Aorta (tissue), 5 donors: Measurements from ENCODE around the gene BACH2. TPM values are rescaled to one million over a fixed set of nuclear protein-coding genes. Genes with fewer than 3 reads are reported as not detected.
A peak's percentile ranks its signal among the peaks of the same experiment; 100 is the strongest.

Source experiments
- ATAC-seq: fragments of 200-7000 bp; cut with Tn5 transposase; one replicate; pipeline ENCODE4 v1.9.1; 2022; ENCODE audit warnings: moderate library complexity; ENCODE audit not compliant: low FRiP score
- DNase-seq, 2 donors: peaks; one replicate each; pipeline ENCODE4 v3.0.0-alpha.2; 2020
- H3K27ac ChIP-seq, 2 donors: one replicate each; pipeline ENCODE4 v1.5.1; 2013; ENCODE audit warnings: low read length in 2 of 2, mild to moderate bottlenecking in 2 of 2, moderate library complexity in 2 of 2, control low read depth in 1 of 2, inconsistent platforms in 1 of 2, low read depth in 1 of 2
- H3K27me3 ChIP-seq, 2 donors: one replicate each; pipeline ENCODE4 v1.6.1; 2013; ENCODE audit warnings: control low read depth in 1 of 2, low read length in 1 of 2, mild to moderate bottlenecking in 1 of 2, moderate library complexity in 1 of 2; ENCODE audit not compliant: insufficient read depth in 2 of 2, control insufficient read depth in 1 of 2
- H3K36me3 ChIP-seq, 2 donors: one replicate each; pipeline ENCODE4 v1.6.1; 2013; ENCODE audit warnings: control low read depth in 1 of 2, low read length in 1 of 2, mild to moderate bottlenecking in 1 of 2; ENCODE audit not compliant: insufficient read depth in 2 of 2, control insufficient read depth in 1 of 2
- H3K4me1 ChIP-seq, 2 donors: one replicate each; pipeline ENCODE4 v1.6.1; 2013; ENCODE audit warnings: low read length in 2 of 2, control low read depth in 1 of 2, mild to moderate bottlenecking in 1 of 2, moderate library complexity in 1 of 2; ENCODE audit not compliant: insufficient read depth in 2 of 2, control insufficient read depth in 1 of 2
- H3K4me3 ChIP-seq, 2 donors: one replicate each; pipeline ENCODE4 v1.5.1; 2013; ENCODE audit warnings: low read length in 2 of 2, control low read depth in 1 of 2, mild to moderate bottlenecking in 1 of 2
- H3K9me3 ChIP-seq: one replicate; pipeline ENCODE4 v1.6.1; 2013; ENCODE audit warnings: mild to moderate bottlenecking, low read length; ENCODE audit not compliant: control insufficient read depth
- WGBS, 2 donors: extraction: QIAGEN DNeasy Blood & Tissue Kit; methylation state at CpG; one replicate each; pipeline ENCODE4 v1.1.7; 2013; 5-methylcytosine and 5-hydroxymethylcytosine counted together
- intact Hi-C, 2 donors: fragments of 100-400 bp; cut with DNase I; formaldehyde crosslinking; loops; one replicate each; pipeline versions ENCODE4 v1.14.2 to v1.15.0; 2022
- polyA plus RNA-seq, 2 donors: library from polyadenylated mRNA; stranded (reverse); fragments of 200-250 nt; gene quantifications; one replicate each; pipeline ENCODE4 v1.2.3, GENCODE V29; 2013
- total RNA-seq, 2 donors: library from RNA; stranded (reverse); fragmentation: NEBNext Ultra II Directional; extraction: Animal tissue kit (Norgen Biotek cat#: 25700); gene quantifications; one replicate each; pipeline ENCODE4 v1.2.1, GENCODE V29; 2021
- donor health status: healthy with polysubstance abuse.
- donor health status: Bipolar disorder and iron deficiency.
- donor health status: DM: no; HTN: no; CAD: no.
- donor health status: DM: no; HTN: no; CAD: no.
- donor health status: DM: yes; HTN: yes; CAD: no.

Gene BACH2
- total and polyA plus RNA-seq, 4 donors, result 0.36 to 22.2 (median 6.1) TPM

DNA sequence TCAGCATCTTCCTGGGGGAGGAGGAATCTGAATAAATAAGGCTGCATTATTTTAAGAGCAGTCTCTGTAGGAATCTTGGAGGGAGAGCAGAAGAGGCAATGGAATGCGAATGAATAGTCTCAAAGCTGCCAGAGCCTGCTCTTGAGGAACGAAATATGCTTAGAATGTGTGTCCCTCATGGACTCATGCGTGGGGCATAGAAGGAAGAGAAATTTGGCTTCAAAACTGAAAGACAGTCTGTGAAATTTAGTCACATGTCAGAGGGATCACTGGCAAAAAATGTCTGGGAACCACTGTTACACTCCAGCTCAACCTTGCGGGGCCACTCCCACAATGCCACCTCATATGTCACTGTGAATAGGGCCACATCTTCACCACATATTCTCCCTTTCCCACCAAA is 306.9 kb downstream of the BACH2 start:
- intact Hi-C loops, result loop anchor here (10.0 kb wide), 1 partner anchor 225 kb away; no protein-coding TSS in a partner anchor
- no peak overlapping the region for H3K27ac ChIP-seq
- no peak for ATAC-seq
- H3K4me3 ChIP-seq, result no peak overlapping the region
- peaks cover 1% of the 10 kb centered on the region for H3K9me3 ChIP-seq
- no peaks in the 10 kb centered on the region for H3K27me3 ChIP-seq
- WGBS, 2 donors, result 39 to 40% methylated on average over 4 of the region's 4 CpGs
- no peak for DNase-seq
- H3K4me1 ChIP-seq, result peaks cover 4 to 6% of the 10 kb centered on the region in 2 donors
- no peaks in the 10 kb centered on the region for H3K36me3 ChIP-seq

DNA sequence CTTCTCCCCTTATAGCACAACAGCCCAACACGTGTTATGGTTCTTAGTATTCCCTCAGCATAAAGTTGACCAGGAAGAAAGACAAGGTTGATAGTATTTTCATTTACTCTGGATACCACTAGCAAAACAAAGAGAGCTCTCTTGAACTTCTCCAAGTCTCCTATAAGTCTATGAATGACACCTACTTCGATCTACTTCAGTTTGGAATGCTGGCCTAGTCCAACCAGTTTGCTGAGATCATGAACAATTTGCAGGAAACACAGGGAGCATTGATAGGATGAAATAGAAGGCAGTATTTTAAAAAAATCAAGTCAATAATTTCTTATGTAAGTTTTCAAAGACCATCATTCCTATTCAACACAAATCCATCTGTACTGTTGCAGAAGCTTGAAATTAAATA is 308.8 kb downstream of the BACH2 start:
- peaks cover 1% of the 10 kb centered on the region for H3K9me3 ChIP-seq
- DNase-seq (no peak), ATAC-seq (no peak)
- no peak overlapping the region for H3K27ac ChIP-seq
- peaks cover 4 to 6% of the 10 kb centered on the region in 2 donors for H3K4me1 ChIP-seq
- H3K36me3 ChIP-seq, result no peaks in the 10 kb centered on the region
- H3K4me3 ChIP-seq, result no peak overlapping the region
- 95 to 96% methylated on average over 2 of the region's 2 CpGs for WGBS, 2 donors
- no peaks in the 10 kb centered on the region for H3K27me3 ChIP-seq
- intact Hi-C loops, result loop anchor here in 1 of 2 donors (10.0 kb wide), 1 partner anchor 227 kb away; no protein-coding TSS in a partner anchor

DNA sequence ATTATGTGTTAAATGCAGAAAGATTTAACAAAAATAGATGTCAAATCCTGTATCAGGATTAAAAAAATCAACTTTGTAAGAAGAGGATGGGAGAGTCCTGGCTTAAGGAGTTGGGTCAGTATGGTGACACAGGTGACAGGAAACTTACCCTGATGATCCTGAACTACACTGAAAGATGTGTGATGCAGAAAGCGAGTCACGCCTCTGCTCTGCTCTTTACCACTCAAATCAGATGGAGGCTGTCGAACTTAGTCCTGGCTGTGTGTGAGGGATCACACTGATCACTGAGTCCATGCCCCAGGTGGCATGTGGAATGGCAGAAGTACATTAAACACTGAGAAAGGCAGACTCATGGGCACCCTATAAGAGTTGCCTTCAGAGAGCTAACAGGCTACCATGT is 309.5 kb downstream of the BACH2 start:
- no peaks in the 10 kb centered on the region for H3K27me3 ChIP-seq
- intact Hi-C loops, result loop anchor here in 1 of 2 donors (10.0 kb wide), 1 partner anchor 228 kb away; no protein-coding TSS in a partner anchor
- no peak overlapping the region for H3K4me3 ChIP-seq
- 97% methylated on average over 3 of the region's 3 CpGs for WGBS, 2 donors
- H3K36me3 ChIP-seq, result no peaks in the 10 kb centered on the region
- H3K27ac ChIP-seq, result no peak overlapping the region
- H3K4me1 ChIP-seq, result peaks cover 4 to 6% of the 10 kb centered on the region in 2 donors
- DNase-seq (no peak), ATAC-seq (no peak)
- H3K9me3 ChIP-seq, result peaks cover 1% of the 10 kb centered on the region

DNA sequence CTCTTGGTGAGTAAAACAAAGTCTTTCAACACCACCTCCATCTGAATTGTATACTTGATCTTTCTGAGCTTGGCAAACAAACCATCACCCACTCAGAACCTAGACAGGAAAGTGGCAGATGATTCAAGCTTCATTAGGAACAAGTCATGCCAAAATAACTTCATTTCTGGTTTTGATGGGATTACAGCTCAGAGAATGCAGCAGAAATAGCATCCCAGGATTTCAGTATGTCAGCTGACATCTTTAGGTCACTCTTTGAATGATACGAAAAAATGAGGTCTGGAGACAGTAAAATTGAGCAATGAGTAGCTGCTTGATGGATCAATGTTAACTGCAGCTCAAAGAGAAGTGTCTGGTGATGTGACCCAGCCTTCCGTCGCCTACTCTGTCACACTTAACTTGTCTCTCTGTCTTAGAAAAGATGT is 310.0 kb downstream of the BACH2 start:
- ATAC-seq, result no peak
- H3K4me1 ChIP-seq, result peaks cover 4 to 6% of the 10 kb centered on the region in 2 donors
- no peaks in the 10 kb centered on the region for H3K27me3 ChIP-seq
- H3K4me3 ChIP-seq, result no peak overlapping the region
- DNase-seq, result no peak
- no peak overlapping the region for H3K27ac ChIP-seq
- WGBS, 2 donors, result 91 to 92% methylated on average over 3 of the region's 3 CpGs
- intact Hi-C loops, result loop anchor here in 1 of 2 donors (10.0 kb wide), 1 partner anchor 228 kb away; no protein-coding TSS in a partner anchor
- H3K36me3 ChIP-seq, result no peaks in the 10 kb centered on the region
- peaks cover 1% of the 10 kb centered on the region for H3K9me3 ChIP-seq

DNA sequence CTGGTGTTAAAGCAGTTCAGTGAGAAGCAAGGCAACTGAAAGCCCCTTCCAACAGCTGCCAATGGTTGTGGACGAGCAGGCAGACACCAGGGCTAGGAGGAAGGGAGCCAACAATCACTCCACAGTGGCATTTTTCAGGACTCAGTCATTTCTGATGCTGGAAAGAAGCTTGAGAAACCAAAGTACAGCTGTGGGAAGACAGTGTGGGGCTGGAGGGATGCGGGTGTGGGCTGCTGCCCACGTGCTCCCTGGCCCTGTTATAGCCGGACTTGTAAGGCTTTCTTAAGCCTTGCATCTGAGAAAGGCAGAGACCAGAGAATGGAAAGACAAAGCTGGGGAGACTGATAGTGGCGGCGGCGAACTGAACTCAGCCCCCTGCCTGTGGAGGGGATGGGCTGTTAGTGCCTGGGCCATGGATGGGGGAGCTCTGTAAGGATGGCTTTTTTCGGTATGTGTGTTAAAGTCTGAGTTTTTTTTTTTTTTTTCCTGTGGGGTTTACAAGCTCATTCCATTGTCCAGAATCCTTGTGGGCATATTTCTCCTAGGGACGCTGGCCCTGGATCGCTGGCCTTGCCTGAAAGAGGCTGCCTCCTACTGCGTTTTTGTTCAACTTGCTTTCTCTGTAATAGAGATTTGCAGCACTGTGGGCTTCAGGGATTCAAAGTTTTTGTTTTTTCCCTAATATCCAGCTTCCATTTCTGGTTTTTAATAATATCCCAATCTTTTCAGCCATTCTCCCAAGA is 310.7 kb downstream of the BACH2 start:
- H3K27ac ChIP-seq, result no peak overlapping the region
- H3K9me3 ChIP-seq, result peaks cover 1% of the 10 kb centered on the region
- intact Hi-C loops, result loop anchor here in 1 of 2 donors (10.0 kb wide), 1 partner anchor 229 kb away; no protein-coding TSS in a partner anchor
- peaks cover 4 to 6% of the 10 kb centered on the region in 2 donors for H3K4me1 ChIP-seq
- H3K4me3 ChIP-seq, result no peak overlapping the region
- WGBS, 2 donors, result 41 to 47% methylated on average over 11 of the region's 11 CpGs
- no peaks in the 10 kb centered on the region for H3K27me3 ChIP-seq
- peak; percentile 44 for ATAC-seq
- H3K36me3 ChIP-seq, result no peaks in the 10 kb centered on the region
- peak in 1 of 2 donors; percentile 54 for DNase-seq

DNA sequence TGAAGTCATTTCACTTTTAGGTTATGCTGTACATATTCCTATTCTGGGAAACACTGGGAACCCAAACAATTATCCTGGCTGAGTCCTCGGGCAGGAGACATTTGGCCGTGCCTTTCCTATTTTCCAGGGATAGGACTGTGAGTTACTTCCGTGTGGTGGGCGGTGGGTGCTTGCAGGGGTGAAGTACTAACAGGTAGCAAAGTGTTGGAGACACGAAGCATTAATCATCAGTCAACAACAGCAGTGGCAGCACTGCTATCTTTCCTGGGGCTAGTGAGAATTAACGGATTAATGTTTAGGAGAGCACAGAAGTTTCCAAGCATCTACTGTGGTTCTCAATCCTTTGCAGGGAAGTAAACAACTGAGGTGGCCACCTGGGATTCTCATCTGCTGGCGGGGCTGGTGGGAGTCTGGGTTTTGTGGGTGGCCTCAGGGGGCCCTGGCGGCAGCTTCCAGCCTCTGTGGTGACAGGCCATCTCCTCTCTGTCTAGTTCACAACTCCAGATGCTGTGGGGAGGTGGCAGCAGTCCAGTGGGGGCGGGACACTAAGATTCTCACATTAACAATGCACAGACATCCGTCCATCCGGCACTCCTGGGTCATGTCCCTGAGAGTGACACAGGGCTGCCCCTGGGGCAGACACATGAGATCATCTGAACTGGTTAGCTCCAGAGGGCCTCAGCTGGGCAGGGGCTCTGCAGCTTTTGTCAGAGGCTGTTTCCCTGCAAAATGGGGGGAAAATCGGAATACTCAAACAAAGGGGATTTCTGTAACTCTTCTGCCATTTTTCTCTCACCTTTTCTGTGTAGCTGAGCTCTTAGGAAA is 311.5 kb downstream of the BACH2 start:
- intact Hi-C loops, result loop anchor here in 1 of 2 donors (10.0 kb wide), 1 partner anchor 230 kb away; no protein-coding TSS in a partner anchor
- Histone ChIP-seq H3K27me3 (no peaks in the 10 kb centered on the region), H3K36me3 (no peaks in the 10 kb centered on the region), H3K27ac (no peak overlapping the region), H3K4me3 (no peak overlapping the region), H3K4me1 (peaks cover 4 to 6% of the 10 kb centered on the region in 2 donors), H3K9me3 (peaks cover 1% of the 10 kb centered on the region)
- ATAC-seq, result no peak
- 31 to 34% methylated on average over 12 of the region's 12 CpGs for WGBS, 2 donors
- DNase-seq, result peak; percentile 67 to 76

DNA sequence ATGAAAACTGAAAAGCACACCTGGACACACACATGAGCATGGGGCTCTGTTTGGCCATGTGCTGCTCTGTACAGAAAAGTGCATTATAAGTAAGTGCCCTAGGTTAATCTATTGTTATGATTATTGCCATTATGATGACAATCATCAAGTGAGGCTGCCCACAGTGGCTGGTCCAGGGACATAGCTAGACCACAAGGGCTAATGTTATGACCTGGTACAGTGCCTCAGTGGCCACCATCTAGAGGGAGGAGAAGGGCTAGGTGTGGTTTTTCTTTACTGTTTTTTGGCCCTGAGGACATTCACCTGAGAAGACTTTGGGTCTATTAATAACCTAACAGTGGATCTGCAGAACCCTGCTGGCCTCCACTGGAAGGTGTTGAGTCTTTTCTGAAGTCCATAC is 316.3 kb downstream of the BACH2 start:
- no peaks in the 10 kb centered on the region for H3K9me3 ChIP-seq
- no peak for ATAC-seq
- intact Hi-C loops, result loop anchor here in 1 of 2 donors (10.0 kb wide), 1 partner anchor 234 kb away; no protein-coding TSS in a partner anchor
- H3K36me3 ChIP-seq, result no peaks in the 10 kb centered on the region
- no peak overlapping the region for H3K4me3 ChIP-seq
- H3K4me1 ChIP-seq, result peaks cover 0 to 2% of the 10 kb centered on the region in 2 donors
- H3K27ac ChIP-seq, result no peak overlapping the region
- DNase-seq, result no peak
- H3K27me3 ChIP-seq, result no peaks in the 10 kb centered on the region

DNA sequence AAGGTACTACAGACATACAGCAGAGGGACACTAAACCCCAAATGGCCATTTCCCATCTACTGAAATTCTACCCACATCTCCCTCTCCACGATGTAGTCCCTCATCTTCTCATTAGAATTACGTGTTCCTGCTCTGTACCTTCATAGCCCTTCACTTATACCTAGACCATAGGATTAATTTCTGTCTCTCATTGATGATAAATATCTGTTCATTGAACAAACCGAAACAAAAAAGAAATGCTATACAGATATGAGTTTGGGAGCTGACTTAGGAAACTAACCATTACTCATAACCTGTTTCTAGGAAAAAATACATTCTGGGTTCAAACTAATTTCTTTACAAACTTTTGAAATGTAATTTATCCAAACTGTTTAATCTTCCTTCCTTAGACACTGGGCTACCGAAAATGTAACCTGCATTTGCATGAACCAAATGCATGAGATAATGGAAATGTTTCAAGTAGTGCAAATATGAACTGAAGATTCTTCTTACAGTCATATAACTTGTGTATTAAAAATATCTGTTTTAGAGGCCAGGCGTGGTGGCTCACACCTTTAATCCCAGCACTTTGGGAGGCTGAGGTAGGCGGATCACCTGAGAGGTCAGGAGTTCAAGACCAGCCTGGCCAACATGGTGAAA is 317.0 kb downstream of the BACH2 start:
- intact Hi-C loops, result loop anchor here in 1 of 2 donors (10.0 kb wide), 2 partner anchors 115 to 235 kb away; no protein-coding TSS in a partner anchor

More for the DNA sequence above, 317.0 kb downstream of the BACH2 start:
- H3K4me1 ChIP-seq, result peaks cover 0 to 2% of the 10 kb centered on the region in 2 donors
- DNase-seq (no peak), ATAC-seq (no peak)
- no peaks in the 10 kb centered on the region for H3K27me3 ChIP-seq
- H3K36me3 ChIP-seq, result no peaks in the 10 kb centered on the region
- H3K9me3 ChIP-seq, result no peaks in the 10 kb centered on the region
- no peak overlapping the region for H3K4me3 ChIP-seq
- H3K27ac ChIP-seq, result no peak overlapping the region
- 96% methylated on average over 6 of the region's 6 CpGs for WGBS, 2 donors
